22Rv1 (cell line): ENCODE results near the gene MADD.

Source experiments
- CTCF ChIP-seq: fragments of 450-650 bp; IDR thresholded peaks from 2 replicates; pipeline ENCODE4 v1.5.1; 2017; ENCODE audit warnings: mild to moderate bottlenecking
- ZFX ChIP-seq: fragments of 450-650 bp; IDR thresholded peaks from 2 replicates; pipeline ENCODE4 v1.6.1; 2017; ENCODE audit warnings: antibody characterized with exemption, borderline replicate concordance

- no peak for TF ChIP-seq CTCF
- TF ChIP-seq ZFX: no peak
Measured at GRCh38 chr11:47271328-47271727, 1.4 kb downstream of the MADD start.
